H1 (cell line): ENCODE measurements around the gene DHRS1. TPM values are rescaled to one million over a fixed set of nuclear protein-coding genes. Genes with fewer than 3 reads are reported as not detected.

ENCODE experiments used
- CBX8 ChIP-seq: fragments of 300-800, 300-1000 bp; sonication (generic); IDR thresholded peaks from 2 replicates; pipeline ENCODE4 v1.7.1; 2016; ENCODE audit warnings: low read depth, low read length, borderline replicate concordance
- CHD7 ChIP-seq: fragments of 300-600 bp; sonication (generic); IDR thresholded peaks from 2 replicates; pipeline ENCODE4 v1.7.1; 2012; ENCODE audit warnings: low read length, moderate library complexity, mild to moderate bottlenecking, inconsistent platforms; ENCODE audit not compliant: insufficient replicate concordance
- EP300 ChIP-seq, 2 experiments: IDR thresholded peaks; 1 replicate in 1 of 2; 2 replicates in 1 of 2; pipeline ENCODE4 v1.6.1; 2011 to 2012; ENCODE audit warnings: low read depth in 2 of 2, low read length in 2 of 2, mild to moderate bottlenecking in 2 of 2, borderline replicate concordance in 1 of 2, inconsistent platforms in 1 of 2, moderate library complexity in 1 of 2
- JUND ChIP-seq: IDR thresholded peaks from 2 replicates; pipeline ENCODE4 v1.6.1; 2011; ENCODE audit warnings: mild to moderate bottlenecking, improper control_type of control experiment, low read length
- PHF8 ChIP-seq: fragments of 200-600 bp; sonication (generic); conservative IDR thresholded peaks from 2 replicates; pipeline ENCODE4 v1.7.1; 2012; ENCODE audit warnings: low read depth, mild to moderate bottlenecking, inconsistent platforms, low read length, moderate library complexity
- POLR2A ChIP-seq, 2 experiments: IDR thresholded peaks; 1 replicate in 1 of 2; 2 replicates in 1 of 2; pipeline ENCODE4 v1.6.1; 2011; ENCODE audit warnings: low read depth in 2 of 2, low read length in 2 of 2, mild to moderate bottlenecking in 2 of 2; ENCODE audit errors: control extremely low read depth in 1 of 2
- POLR2AphosphoS5 ChIP-seq: IDR thresholded peaks from 2 replicates; pipeline ENCODE4 v1.6.1; 2011; ENCODE audit warnings: low read depth, low read length
- RAD21 ChIP-seq, 2 experiments: IDR thresholded peaks in 1 of 2; conservative IDR thresholded peaks in 1 of 2; 2 replicates each; pipeline ENCODE4 v1.6.1; 2011; ENCODE audit warnings: low read depth in 2 of 2, low read length in 2 of 2, improper control_type of control experiment in 1 of 2, inconsistent platforms in 1 of 2, mild to moderate bottlenecking in 1 of 2, moderate library complexity in 1 of 2
- SIRT6 ChIP-seq: IDR thresholded peaks from one replicate; pipeline ENCODE4 v1.7.1; 2012; ENCODE audit warnings: low read length, inconsistent platforms
- SP4 ChIP-seq: IDR thresholded peaks from 2 replicates; pipeline ENCODE4 v1.6.1; 2012; ENCODE audit warnings: low read length, inconsistent platforms
- TBP ChIP-seq: IDR thresholded peaks from 2 replicates; pipeline ENCODE4 v1.6.1; 2011; ENCODE audit warnings: low read depth, low read length, improper control_type of control experiment
- polyA plus RNA-seq, 7 experiments: library from polyadenylated mRNA; depleted of rRNA in 3 of 7; stranded (reverse) in 5 of 7; unstranded in 2 of 7; fragments of >200 nt in 5 of 7; fragments of 200-250 nt in 2 of 7; gene quantifications; 1 replicate in 5 of 7; 2 replicates in 1 of 7; 4 replicates in 1 of 7; pipeline versions ENCODE4 v1.2.1 to v1.2.3, GENCODE V29; 2011 to 2013; ENCODE audit warnings: missing spikeins in 2 of 7, mixed read lengths in 2 of 7
- total RNA-seq: library from RNA; stranded (reverse); fragmentation: NEBNext Ultra II Directional; extraction: Animal tissue kit (Norgen Biotek cat#: 25700); gene quantifications from 2 replicates; pipeline ENCODE4 v1.2.1, GENCODE V29; 2021

Gene DHRS1
- total and polyA plus RNA-seq, 2 of the 8 experiments (the other 6 are each of a cell fraction or from before 2014, with no cell fraction given): 8.8 to 31.7 TPM

GRCh38 chr14:24314377-24315193 is 15.0 kb upstream of the DHRS1 start (continued):
- no peak for TF ChIP-seq CHD7
- no peak for TF ChIP-seq SP4
- no peak for TF ChIP-seq POLR2A (IDR thresholded peaks at IDR 0.05; ENCODE audit: control extremely low read depth in 1 of 2, low read depth in 2 of 2, low read length in 2 of 2)
- TF ChIP-seq EP300 (IDR thresholded peaks at IDR 0.05; ENCODE audit: borderline replicate concordance in 1 of 2, low read depth in 2 of 2, low read length in 2 of 2): no peak
- no peak for TF ChIP-seq TBP
- no peak for TF ChIP-seq RAD21 (IDR thresholded peaks at IDR 0.05 in 1 of 2, conservative IDR thresholded peaks at IDR 0.05 in 1 of 2; ENCODE audit: low read depth in 2 of 2, low read length in 2 of 2)
- no peak for TF ChIP-seq JUND
- no peak for TF ChIP-seq SIRT6
- TF ChIP-seq POLR2AphosphoS5: no peak
- TF ChIP-seq CBX8: no peak
- TF ChIP-seq PHF8: no peak
